Urothelium cell line (cell line): ENCODE measurements around the gene SEMA4A.
"Not testable (repeated sequence)": the region's sequence is repeated elsewhere in the genome, so short reads cannot be mapped to it uniquely, and the experiment has no call there.

Experiments
- DNase-seq: peaks from one replicate; pipeline ENCODE4 v3.0.0; 2011; ENCODE audit warnings: low spot score, mixed read lengths
- FAIRE-seq: peaks from 2 replicates; lab custom pipeline; 2011; peaks lifted over from hg19 to GRCh38; lab: Jason Lieb, UNC

SEMA4A gene

GRCh38 chr1:156118177-156118868 is 35.1 kb upstream of the SEMA4A start:
- DNase-seq (no peak), FAIRE-seq (no peak)

GRCh38 chr1:156119503-156120209 is 33.7 kb upstream of the SEMA4A start:
- peak; percentile 84 for DNase-seq
- FAIRE-seq = no peak

- FAIRE-seq (no peak), DNase-seq (no peak)
Observed at GRCh38 chr1:156120318-156120717, 33.1 kb upstream of the SEMA4A start.

- not testable (repeated sequence) for FAIRE-seq, DNase-seq
Observed at GRCh38 chr1:156121005-156121404, 32.4 kb upstream of the SEMA4A start.

- no peak for FAIRE-seq
- DNase-seq = no peak
Observed at GRCh38 chr1:156121457-156121856, 31.9 kb upstream of the SEMA4A start.

GRCh38 chr1:156122086-156122485 is 31.3 kb upstream of the SEMA4A start:
- DNase-seq = no peak

GRCh38 chr1:156122519-156123355 is 30.6 kb upstream of the SEMA4A start:
- DNase-seq = peak; percentile 52
- no peak for FAIRE-seq

More at GRCh38 chr1:156122086-156122485, 31.3 kb upstream of the SEMA4A start:
- FAIRE-seq = no peak

GRCh38 chr1:156123356-156124196 is 29.8 kb upstream of the SEMA4A start:
- FAIRE-seq (no peak), DNase-seq (peak; percentile 83)

- FAIRE-seq (no peak), DNase-seq (no peak)
Observed at GRCh38 chr1:156124557-156125483, 28.6 kb upstream of the SEMA4A start.

GRCh38 chr1:156125544-156125943 is 27.8 kb upstream of the SEMA4A start:
- FAIRE-seq, DNase-seq: not testable (repeated sequence)

GRCh38 chr1:156126043-156126629 is 27.2 kb upstream of the SEMA4A start:
- peak; percentile 89 for DNase-seq
- FAIRE-seq = no peak

- DNase-seq = peak; percentile 51
- FAIRE-seq = no peak
Observed at GRCh38 chr1:156126630-156127534, 26.5 kb upstream of the SEMA4A start.

GRCh38 chr1:156128308-156128653 is 25.1 kb upstream of the SEMA4A start:
- DNase-seq (no peak), FAIRE-seq (no peak)

- no peak for DNase-seq
- no peak for FAIRE-seq
Observed at GRCh38 chr1:156128654-156129597, 24.5 kb upstream of the SEMA4A start.

- no peak for FAIRE-seq
- peak; percentile 93 for DNase-seq
Observed at GRCh38 chr1:156129687-156130577, 23.5 kb upstream of the SEMA4A start.

GRCh38 chr1:156130578-156130942 is 22.8 kb upstream of the SEMA4A start:
- FAIRE-seq (no peak), DNase-seq (no peak)
